ENCODE results near the gene SCYGR4.

DNA sequence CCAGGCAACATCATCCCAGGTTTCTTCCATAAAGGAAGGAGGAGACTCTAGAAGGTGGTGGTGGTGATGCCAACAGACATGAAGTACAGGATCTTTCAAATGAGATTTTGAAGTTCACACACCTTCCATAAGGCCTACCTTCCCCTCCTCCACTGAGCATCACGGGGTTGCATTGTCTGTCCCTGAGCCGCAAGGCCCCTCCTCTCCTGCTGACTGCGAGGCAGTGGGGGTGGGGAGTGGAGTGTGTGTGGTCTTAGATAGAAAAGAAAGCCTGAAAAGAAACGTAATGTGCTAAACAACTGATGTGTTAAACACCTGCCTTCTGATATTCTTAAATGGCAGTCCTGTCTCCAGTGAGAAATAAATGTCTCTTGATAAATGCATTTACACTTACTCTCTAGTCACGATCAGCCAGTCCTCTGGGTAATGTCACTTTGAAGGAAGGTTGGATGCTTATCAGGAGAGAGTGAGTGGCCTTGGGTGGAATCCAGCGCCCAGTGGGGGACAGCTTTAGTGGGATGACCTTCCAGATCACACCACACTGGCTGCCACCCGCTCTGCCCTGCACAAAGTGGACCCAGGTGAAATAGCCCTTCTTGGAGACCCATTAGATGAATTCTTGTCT is 43.8 kb downstream of the SCYGR4 start:
- TF ChIP-seq, protein P1, sequence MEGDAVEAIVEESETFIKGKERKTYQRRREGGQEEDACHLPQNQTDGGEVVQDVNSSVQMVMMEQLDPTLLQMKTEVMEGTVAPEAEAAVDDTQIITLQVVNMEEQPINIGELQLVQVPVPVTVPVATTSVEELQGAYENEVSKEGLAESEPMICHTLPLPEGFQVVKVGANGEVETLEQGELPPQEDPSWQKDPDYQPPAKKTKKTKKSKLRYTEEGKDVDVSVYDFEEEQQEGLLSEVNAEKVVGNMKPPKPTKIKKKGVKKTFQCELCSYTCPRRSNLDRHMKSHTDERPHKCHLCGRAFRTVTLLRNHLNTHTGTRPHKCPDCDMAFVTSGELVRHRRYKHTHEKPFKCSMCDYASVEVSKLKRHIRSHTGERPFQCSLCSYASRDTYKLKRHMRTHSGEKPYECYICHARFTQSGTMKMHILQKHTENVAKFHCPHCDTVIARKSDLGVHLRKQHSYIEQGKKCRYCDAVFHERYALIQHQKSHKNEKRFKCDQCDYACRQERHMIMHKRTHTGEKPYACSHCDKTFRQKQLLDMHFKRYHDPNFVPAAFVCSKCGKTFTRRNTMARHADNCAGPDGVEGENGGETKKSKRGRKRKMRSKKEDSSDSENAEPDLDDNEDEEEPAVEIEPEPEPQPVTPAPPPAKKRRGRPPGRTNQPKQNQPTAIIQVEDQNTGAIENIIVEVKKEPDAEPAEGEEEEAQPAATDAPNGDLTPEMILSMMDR (IDR thresholded peaks at IDR 0.05; ENCODE audit: insufficient read depth, low read depth, low read length) = no peak
- no peak for TF ChIP-seq EZH2 (IDR thresholded peaks at IDR 0.05; ENCODE audit: insufficient read depth, low read length)
